Stomach smooth muscle (tissue), 2 donors: ENCODE data around the gene ATP6V1F.

ENCODE experiments used
- H3K27ac ChIP-seq: one replicate; pipeline ENCODE4 v1.7.0; 2013; ENCODE audit warnings: mild to moderate bottlenecking, low read length, inconsistent platforms
- H3K27me3 ChIP-seq, 2 donors: one replicate each; pipeline ENCODE4 v1.7.0; 2013; ENCODE audit warnings: low read length in 2 of 2; ENCODE audit not compliant: insufficient read depth in 2 of 2, control insufficient read depth in 1 of 2
- H3K36me3 ChIP-seq, 2 donors: one replicate each; pipeline ENCODE4 v1.7.0; 2013; ENCODE audit warnings: low read length in 2 of 2; ENCODE audit not compliant: control insufficient read depth in 2 of 2, insufficient read depth in 2 of 2
- H3K4me1 ChIP-seq: one replicate; pipeline ENCODE4 v1.7.0; 2013; ENCODE audit warnings: low read length; ENCODE audit not compliant: control insufficient read depth, insufficient read depth
- H3K4me3 ChIP-seq, 2 donors: one replicate each; pipeline ENCODE4 v1.7.0; 2013; ENCODE audit warnings: low read length in 2 of 2
- H3K9ac ChIP-seq, 2 donors: one replicate each; pipeline ENCODE4 v1.7.0; 2013; ENCODE audit warnings: low read length in 2 of 2, mild to moderate bottlenecking in 1 of 2
- H3K9me3 ChIP-seq, 2 donors: one replicate each; pipeline ENCODE4 v1.7.0; 2013; ENCODE audit warnings: low read length in 2 of 2; ENCODE audit not compliant: control insufficient read depth in 2 of 2
- donor health status: healthy.
- donor health status: Pancreatic carcinoma.

The ATP6V1F gene

GRCh38 chr7:128879461-128879938 lies 16.8 kb downstream of the ATP6V1F start:
- no peak overlapping the region for H3K9ac ChIP-seq

DNA sequence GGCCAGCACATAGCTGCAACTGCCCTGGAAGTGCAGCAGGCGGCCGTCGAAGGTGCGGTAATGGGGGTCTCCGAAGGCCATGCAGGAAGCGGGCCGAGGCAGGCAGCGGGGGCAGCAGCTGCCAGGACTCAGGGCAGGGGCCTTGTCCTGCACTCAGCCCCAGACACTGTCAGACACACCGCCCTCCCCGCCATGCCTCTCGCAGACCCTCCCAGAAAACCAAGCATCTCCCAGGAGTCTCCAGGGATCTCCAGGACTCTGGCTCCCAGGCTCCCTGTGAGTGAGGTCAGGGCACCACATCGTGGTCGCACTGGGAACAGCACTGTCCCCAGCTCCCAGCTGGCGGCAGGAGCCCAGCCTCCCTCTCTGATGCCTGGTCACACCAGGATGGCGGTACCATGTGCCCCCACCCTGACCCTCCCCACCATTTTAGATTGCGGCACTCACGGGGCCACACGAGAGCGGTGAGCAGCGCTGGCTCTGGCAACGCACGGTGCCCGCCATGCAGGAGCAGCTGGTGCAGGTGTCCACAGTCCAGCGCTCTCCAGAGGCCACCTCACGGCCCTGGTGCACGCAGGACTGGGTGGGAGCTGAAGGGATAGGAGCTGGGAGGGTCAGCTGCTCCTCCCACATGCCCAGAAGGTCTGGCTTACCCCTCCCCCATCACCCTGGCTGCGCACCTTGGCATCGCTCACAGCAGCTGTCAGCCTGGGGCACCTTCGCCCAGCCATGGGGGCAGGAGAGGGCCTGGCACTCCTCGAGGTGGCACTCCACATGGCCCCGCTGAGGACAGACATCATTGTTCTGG lies 17.5 kb downstream of the ATP6V1F start:
- Histone ChIP-seq H3K9me3 (no peaks in the 10 kb centered on the region), H3K27ac (no peak overlapping the region), H3K9ac (no peak overlapping the region), H3K4me3 (no peak overlapping the region), H3K36me3 (no peaks in the 10 kb centered on the region), H3K4me1 (no peaks in the 10 kb centered on the region), H3K27me3 (no peaks in the 10 kb centered on the region)

More at GRCh38 chr7:128879461-128879938, 16.8 kb downstream of the ATP6V1F start:
- H3K27me3 ChIP-seq: no peaks in the 10 kb centered on the region
- no peak overlapping the region for H3K27ac ChIP-seq
- no peaks in the 10 kb centered on the region for H3K4me1 ChIP-seq
- H3K4me3 ChIP-seq: no peak overlapping the region
- H3K36me3 ChIP-seq: no peaks in the 10 kb centered on the region
- no peaks in the 10 kb centered on the region for H3K9me3 ChIP-seq

- Histone ChIP-seq H3K4me3 (no peak overlapping the region), H3K9me3 (no peaks in the 10 kb centered on the region), H3K27me3 (no peaks in the 10 kb centered on the region), H3K36me3 (no peaks in the 10 kb centered on the region), H3K4me1 (no peaks in the 10 kb centered on the region), H3K27ac (no peak overlapping the region), H3K9ac (no peak overlapping the region)
These were observed 18.3 kb downstream of the ATP6V1F start for GRCh38 chr7:128880791-128881457.

GRCh38 chr7:128881458-128882125 lies 18.9 kb downstream of the ATP6V1F start:
- no peak overlapping the region for H3K9ac ChIP-seq
- no peak overlapping the region for H3K27ac ChIP-seq

DNA sequence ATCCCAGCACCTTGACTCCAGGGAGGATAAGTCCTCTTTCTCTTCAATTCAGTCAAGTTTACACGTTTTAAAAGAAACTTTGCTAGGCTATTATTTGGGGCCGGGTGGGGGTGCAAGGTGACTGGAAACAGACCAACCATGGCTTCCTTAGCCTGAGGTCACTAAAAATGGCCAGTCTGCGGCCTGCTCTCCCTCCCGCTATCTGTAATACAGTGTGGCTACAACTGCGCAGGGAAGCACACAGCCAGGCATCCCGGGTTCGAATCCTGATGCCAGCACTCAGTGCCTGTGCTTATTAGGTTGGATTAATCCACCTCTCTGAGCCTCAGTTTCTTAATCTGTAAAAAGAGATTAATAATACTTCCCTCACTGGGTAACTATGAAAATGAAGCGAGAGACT lies 19.5 kb downstream of the ATP6V1F start:
- Histone ChIP-seq H3K27me3 (no peaks in the 10 kb centered on the region), H3K4me1 (no peaks in the 10 kb centered on the region), H3K36me3 (no peaks in the 10 kb centered on the region), H3K27ac (no peak overlapping the region), H3K9ac (no peak overlapping the region), H3K4me3 (no peak overlapping the region), H3K9me3 (no peaks in the 10 kb centered on the region)

More at GRCh38 chr7:128881458-128882125, 18.9 kb downstream of the ATP6V1F start:
- Histone ChIP-seq H3K36me3 (no peaks in the 10 kb centered on the region), H3K4me1 (no peaks in the 10 kb centered on the region), H3K27me3 (no peaks in the 10 kb centered on the region), H3K4me3 (no peak overlapping the region), H3K9me3 (no peaks in the 10 kb centered on the region)

- no peak overlapping the region for H3K27ac ChIP-seq
- no peak overlapping the region for H3K9ac ChIP-seq
- H3K27me3 ChIP-seq: peaks cover 0 to 5% of the 10 kb centered on the region in 2 donors
- no peak overlapping the region for H3K4me3 ChIP-seq
- H3K36me3 ChIP-seq: no peaks in the 10 kb centered on the region
- H3K4me1 ChIP-seq: no peaks in the 10 kb centered on the region
- no peaks in the 10 kb centered on the region for H3K9me3 ChIP-seq
These were observed 21.2 kb downstream of the ATP6V1F start for GRCh38 chr7:128883622-128884448.

DNA sequence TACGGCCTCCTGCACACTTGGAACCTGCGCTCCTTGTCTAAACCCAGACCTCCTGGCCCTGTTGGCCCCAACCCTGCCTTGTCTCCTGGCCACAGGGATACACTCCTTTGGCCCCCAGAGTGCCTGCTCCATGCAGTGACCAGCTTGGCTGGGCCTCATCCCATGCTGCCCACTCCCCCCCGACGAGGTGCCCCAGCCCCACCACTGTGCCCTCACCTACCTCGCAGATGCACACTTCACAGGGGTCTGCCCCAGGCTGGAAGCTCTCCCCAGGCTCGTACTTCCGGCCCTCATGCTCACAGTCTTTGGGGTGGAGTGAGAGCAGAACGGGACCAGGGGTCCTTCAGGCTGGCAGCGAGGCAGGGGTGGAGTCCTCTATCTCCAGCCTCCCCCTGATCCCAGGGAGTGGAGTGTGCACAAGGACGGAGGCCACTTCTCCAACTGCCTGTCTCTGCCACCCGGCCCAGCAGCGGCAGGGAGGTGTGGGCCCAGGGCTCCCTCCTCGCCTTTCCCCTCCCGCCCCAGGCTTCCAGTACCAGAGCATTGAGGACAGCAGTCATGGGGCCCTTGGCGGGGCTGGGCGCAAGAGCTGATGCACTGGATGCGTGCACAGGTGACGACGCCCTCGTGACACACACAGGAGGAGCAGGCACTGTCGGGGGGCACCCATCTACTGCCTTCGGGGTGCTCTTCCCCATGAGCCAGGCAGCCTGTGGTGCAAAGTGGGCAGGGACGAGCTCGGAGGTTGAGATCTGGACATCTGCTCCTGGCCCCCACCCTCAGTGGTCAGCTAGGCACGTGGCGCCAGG lies 22.1 kb downstream of the ATP6V1F start:
- Histone ChIP-seq H3K36me3 (no peaks in the 10 kb centered on the region), H3K27me3 (peaks cover 0 to 5% of the 10 kb centered on the region in 2 donors), H3K4me3 (no peak overlapping the region), H3K27ac (no peak overlapping the region), H3K4me1 (no peaks in the 10 kb centered on the region), H3K9me3 (no peaks in the 10 kb centered on the region), H3K9ac (no peak overlapping the region)

- peaks cover 2 to 9% of the 10 kb centered on the region in 2 donors for H3K27me3 ChIP-seq
- H3K4me3 ChIP-seq: no peak overlapping the region
- no peaks in the 10 kb centered on the region for H3K4me1 ChIP-seq
- no peak overlapping the region for H3K9ac ChIP-seq
- H3K36me3 ChIP-seq: no peaks in the 10 kb centered on the region
- H3K27ac ChIP-seq: no peak overlapping the region
- no peaks in the 10 kb centered on the region for H3K9me3 ChIP-seq
These were observed 22.9 kb downstream of the ATP6V1F start for GRCh38 chr7:128885370-128886187.

- peaks cover 7 to 18% of the 10 kb centered on the region in 2 donors for H3K27me3 ChIP-seq
- no peak overlapping the region for H3K9ac ChIP-seq
- no peaks in the 10 kb centered on the region for H3K9me3 ChIP-seq
- H3K4me3 ChIP-seq: no peak overlapping the region
- no peaks in the 10 kb centered on the region for H3K36me3 ChIP-seq
- H3K27ac ChIP-seq: no peak overlapping the region
- H3K4me1 ChIP-seq: no peaks in the 10 kb centered on the region
These were observed 23.9 kb downstream of the ATP6V1F start for GRCh38 chr7:128886391-128887168.
